ENCODE measurements around the gene CD163L1. TPM values are rescaled to one million over a fixed set of nuclear protein-coding genes. Genes with fewer than 3 reads are reported as not detected.

The CD163L1 gene
- total RNA-seq, 1 experiment from 2014 or later = 0.11 TPM

GRCh38 chr12:7373226-7373625 is 70.7 kb downstream of the CD163L1 start:
- ChIA-PET POLR2A (no interaction called here), CTCF (no interaction called here)
- H3K9me3 ChIP-seq = no peaks in the 10 kb centered on the region
- intact Hi-C loops (cut with micrococcal nuclease; ENCODE audit: unreplicated experiment) = no loop called here
- no peak for DNase-seq
- H3K36me3 ChIP-seq (ENCODE audit: control insufficient read depth, insufficient read depth, low read length) = no peaks in the 10 kb centered on the region
- Mint-ChIP-seq H3K9me3 (ENCODE audit: unreplicated experiment) (peaks cover 7% of the 10 kb centered on the region), H3K4me1 (ENCODE audit: low read depth, unreplicated experiment) (peaks cover 10% of the 10 kb centered on the region), H3K4me3 (ENCODE audit: unreplicated experiment) (no peak overlapping the region), H3K27ac (ENCODE audit: unreplicated experiment) (no peak overlapping the region), H3K36me3 (ENCODE audit: insufficient read depth, unreplicated experiment) (no peaks in the 10 kb centered on the region), H3K27me3 (ENCODE audit: insufficient read depth, unreplicated experiment) (peaks cover 3% of the 10 kb centered on the region)
- no peak for TF ChIP-seq CTCF (IDR thresholded peaks at IDR 0.05; ENCODE audit: insufficient read depth in 1 of 2, low read depth in 1 of 2, low read length in 1 of 2, severe bottlenecking in 1 of 2, unreplicated experiment in 1 of 2)
- H3K4me1 ChIP-seq = peaks cover 12% of the 10 kb centered on the region; the same call in 1 of the 2 replicates
- no peaks in the 10 kb centered on the region for H3K27me3 ChIP-seq (replicated peaks; ENCODE audit: control insufficient read depth, insufficient read depth, low read length)
- H3K4me3 ChIP-seq (ENCODE audit: low read depth, low read length) = no peak overlapping the region
- no TSS peak for BruUV-seq (replicated peaks)

- no peak overlapping the region for H3K4me3 ChIP-seq (ENCODE audit: low read depth, low read length)
- Mint-ChIP-seq H3K27me3 (ENCODE audit: insufficient read depth, unreplicated experiment) (peaks cover 5% of the 10 kb centered on the region), H3K4me1 (ENCODE audit: low read depth, unreplicated experiment) (no peaks in the 10 kb centered on the region), H3K9me3 (ENCODE audit: unreplicated experiment) (peaks cover 7% of the 10 kb centered on the region), H3K4me3 (ENCODE audit: unreplicated experiment) (no peak overlapping the region), H3K27ac (ENCODE audit: unreplicated experiment) (no peak overlapping the region), H3K36me3 (ENCODE audit: insufficient read depth, unreplicated experiment) (no peaks in the 10 kb centered on the region)
- H3K36me3 ChIP-seq (ENCODE audit: control insufficient read depth, insufficient read depth, low read length) = no peaks in the 10 kb centered on the region
- no peaks in the 10 kb centered on the region for H3K9me3 ChIP-seq
- no peak for TF ChIP-seq CTCF (IDR thresholded peaks at IDR 0.05; ENCODE audit: insufficient read depth in 1 of 2, low read depth in 1 of 2, low read length in 1 of 2, severe bottlenecking in 1 of 2, unreplicated experiment in 1 of 2)
- no TSS peak for BruUV-seq (replicated peaks)
- ChIA-PET POLR2A (no interaction called here), CTCF (no interaction called here)
- DNase-seq = no peak
- H3K27me3 ChIP-seq (replicated peaks; ENCODE audit: control insufficient read depth, insufficient read depth, low read length) = no peaks in the 10 kb centered on the region
- 0 out of 2 replicates have a peak, but pooled peaks cover 3% of the 10 kb centered on the region for H3K4me1 ChIP-seq
- intact Hi-C loops (cut with micrococcal nuclease; ENCODE audit: unreplicated experiment) = no loop called here
Measured at GRCh38 chr12:7369274-7369729, 74.7 kb downstream of the CD163L1 start.

- no peaks in the 10 kb centered on the region for H3K36me3 Mint-ChIP-seq (ENCODE audit: insufficient read depth, unreplicated experiment)
Measured at GRCh38 chr12:7362734-7363133, 81.2 kb downstream of the CD163L1 start.

More at GRCh38 chr12:7362734-7363133, 81.2 kb downstream of the CD163L1 start:
- POLR2A ChIA-PET = no interaction called here
- Mint-ChIP-seq H3K27me3 (ENCODE audit: insufficient read depth, unreplicated experiment) (peaks cover 2% of the 10 kb centered on the region), H3K4me3 (ENCODE audit: unreplicated experiment) (no peak overlapping the region), H3K4me1 (ENCODE audit: low read depth, unreplicated experiment) (no peaks in the 10 kb centered on the region), H3K27ac (ENCODE audit: unreplicated experiment) (no peak overlapping the region), H3K9me3 (ENCODE audit: unreplicated experiment) (no peaks in the 10 kb centered on the region)
- H3K9me3 ChIP-seq = no peaks in the 10 kb centered on the region
- no peaks in the 10 kb centered on the region for H3K4me1 ChIP-seq
- H3K27me3 ChIP-seq (replicated peaks; ENCODE audit: control insufficient read depth, insufficient read depth, low read length) = no peaks in the 10 kb centered on the region
- intact Hi-C loops (cut with micrococcal nuclease; ENCODE audit: unreplicated experiment) = no loop called here
- CTCF ChIA-PET = no interaction called here
- DNase-seq = no peak
- no peak overlapping the region for H3K4me3 ChIP-seq (ENCODE audit: low read depth, low read length)
- H3K36me3 ChIP-seq (ENCODE audit: control insufficient read depth, insufficient read depth, low read length) = no peaks in the 10 kb centered on the region
- BruUV-seq (replicated peaks) = no TSS peak
- TF ChIP-seq CTCF (IDR thresholded peaks at IDR 0.05; ENCODE audit: insufficient read depth in 1 of 2, low read depth in 1 of 2, low read length in 1 of 2, severe bottlenecking in 1 of 2, unreplicated experiment in 1 of 2) = no peak

Measured in Caco-2 (cell line).